T-helper 2 cell treated with Interferon-gamma antibody and Interleukin-4, amounts not matched to agents 100 ng/mL and 5 ng/mL, for 36 hours (primary cell): ENCODE results near the gene PCDHGA11. TPM values are rescaled to one million over a fixed set of nuclear protein-coding genes. Genes with fewer than 3 reads are reported as not detected.
"Not testable (repeated sequence)": the region's sequence is repeated elsewhere in the genome, so short reads cannot be mapped to it uniquely, and the experiment has no call there.

Source experiments
- intact Hi-C: fragments of 100-400 bp; cut with micrococcal nuclease; formaldehyde crosslinking; loops from one replicate; pipeline ENCODE4 v1.15.1; 2023
- total RNA-seq: library from RNA; stranded (reverse); gene quantifications from 2 replicates; pipeline ENCODE4 v1.2.3, GENCODE V29; 2022

Gene PCDHGA11
- total RNA-seq, 1 donor from 2014 or later: 0.25 TPM

DNA sequence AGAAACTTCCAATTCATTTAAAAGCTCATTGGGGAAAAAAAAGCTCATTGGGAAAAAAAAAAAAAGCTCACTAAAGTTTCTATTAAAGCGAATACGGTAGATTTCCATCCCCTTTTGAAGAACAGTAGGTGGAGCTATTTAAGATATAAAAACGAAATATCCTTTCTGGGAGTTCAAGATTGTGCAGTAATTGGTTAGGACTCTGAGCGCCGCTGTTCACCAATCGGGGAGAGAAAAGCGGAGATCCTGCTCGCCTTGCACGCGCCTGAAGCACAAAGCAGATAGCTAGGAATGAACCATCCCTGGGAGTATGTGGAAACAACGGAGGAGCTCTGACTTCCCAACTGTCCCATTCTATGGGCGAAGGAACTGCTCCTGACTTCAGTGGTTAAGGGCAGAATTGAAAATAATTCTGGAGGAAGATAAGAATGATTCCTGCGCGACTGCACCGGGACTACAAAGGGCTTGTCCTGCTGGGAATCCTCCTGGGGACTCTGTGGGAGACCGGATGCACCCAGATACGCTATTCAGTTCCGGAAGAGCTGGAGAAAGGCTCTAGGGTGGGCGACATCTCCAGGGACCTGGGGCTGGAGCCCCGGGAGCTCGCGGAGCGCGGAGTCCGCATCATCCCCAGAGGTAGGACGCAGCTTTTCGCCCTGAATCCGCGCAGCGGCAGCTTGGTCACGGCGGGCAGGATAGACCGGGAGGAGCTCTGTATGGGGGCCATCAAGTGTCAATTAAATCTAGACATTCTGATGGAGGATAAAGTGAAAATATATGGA, 9.7 kb downstream of the PCDHGA11 start, which contains the start of gene PCDHGA12:
TSS of gene PCDHGA12 (plus strand) at position 176 of the 782 bp plus-strand sequence. CDS start at position 429, 253 bp downstream.
- intact Hi-C loops: no loop called here

- intact Hi-C loops: no loop called here
Observed at GRCh38 chr5:141431286-141431685, 10.4 kb downstream of the PCDHGA11 start.

GRCh38 chr5:141432308-141432707, 11.5 kb downstream of the PCDHGA11 start:
- intact Hi-C loops: not testable (repeated sequence)

DNA sequence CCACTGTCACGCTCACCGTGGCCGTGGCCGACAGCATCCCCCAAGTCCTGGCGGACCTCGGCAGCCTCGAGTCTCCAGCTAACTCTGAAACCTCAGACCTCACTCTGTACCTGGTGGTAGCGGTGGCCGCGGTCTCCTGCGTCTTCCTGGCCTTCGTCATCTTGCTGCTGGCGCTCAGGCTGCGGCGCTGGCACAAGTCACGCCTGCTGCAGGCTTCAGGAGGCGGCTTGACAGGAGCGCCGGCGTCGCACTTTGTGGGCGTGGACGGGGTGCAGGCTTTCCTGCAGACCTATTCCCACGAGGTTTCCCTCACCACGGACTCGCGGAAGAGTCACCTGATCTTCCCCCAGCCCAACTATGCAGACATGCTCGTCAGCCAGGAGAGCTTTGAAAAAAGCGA, 11.9 kb downstream of the PCDHGA11 start:
- intact Hi-C loops: not testable (repeated sequence)

DNA sequence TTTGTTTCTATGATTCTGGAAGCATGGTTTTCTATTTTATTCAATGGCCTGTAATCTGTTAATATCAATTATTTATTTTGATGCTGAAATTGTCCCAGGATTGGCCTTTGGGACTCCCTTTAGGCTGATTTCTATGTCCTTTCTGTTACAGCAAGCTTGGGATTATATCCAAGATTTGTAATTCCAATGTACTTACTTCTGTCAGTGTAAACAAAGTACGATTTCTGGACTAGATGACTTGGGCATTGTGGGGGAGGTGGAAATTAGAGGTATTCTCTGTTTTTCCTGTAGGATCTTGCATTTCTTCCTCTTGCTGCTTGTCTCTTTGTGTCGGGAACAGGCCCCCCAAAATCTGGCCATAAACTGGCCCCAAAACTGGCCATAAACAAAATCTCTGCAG, 13.2 kb downstream of the PCDHGA11 start:
- intact Hi-C loops: no loop called here

GRCh38 chr5:141437221-141437620, 16.4 kb downstream of the PCDHGA11 start:
- intact Hi-C loops: no loop called here

- intact Hi-C loops: no loop called here
Observed at GRCh38 chr5:141439411-141440141, 18.7 kb downstream of the PCDHGA11 start.

DNA sequence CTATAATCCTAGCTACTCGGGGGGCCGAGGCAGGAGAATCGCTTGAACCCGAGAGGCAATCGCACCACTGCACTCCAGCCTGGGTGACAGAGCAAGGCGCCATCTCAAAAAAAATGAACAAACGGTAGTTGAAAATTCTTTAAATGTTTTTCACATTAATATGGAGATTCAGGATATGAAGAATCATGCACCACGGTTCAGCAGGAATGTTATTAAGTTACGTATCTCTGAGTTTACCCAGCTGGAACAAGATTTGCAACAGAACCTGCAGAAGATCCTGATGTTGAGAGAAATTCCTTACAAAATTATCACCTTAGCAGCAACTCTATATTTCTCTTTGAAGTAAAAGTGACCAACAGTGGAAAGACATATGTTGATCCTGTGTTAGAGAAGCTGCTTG, 19.5 kb downstream of the PCDHGA11 start:
- intact Hi-C loops: no loop called here

- intact Hi-C loops: no loop called here
Observed at GRCh38 chr5:141441571-141442170, 20.8 kb downstream of the PCDHGA11 start.

- intact Hi-C loops: no loop called here
Observed at GRCh38 chr5:141465351-141465750, 44.5 kb downstream of the PCDHGA11 start.

Other genes with a start within 250 kb of the PCDHGA11 start
- not detected in 2 replicates for gene PCDHB7, start 248.4 kb upstream of the PCDHGA11 start, total RNA-seq
- not detected in 2 replicates for gene PCDHB8, start 243.3 kb upstream of the PCDHGA11 start, total RNA-seq
- not detected in 2 replicates for gene PCDHB16, start 238.7 kb upstream of the PCDHGA11 start, total RNA-seq
- gene PCDHB9, start 233.9 kb upstream of the PCDHGA11 start, total RNA-seq: not detected in 2 replicates
- gene PCDHB10, start 228.7 kb upstream of the PCDHGA11 start, total RNA-seq: not detected in 2 replicates
- gene PCDHB11, start 221.4 kb upstream of the PCDHGA11 start, total RNA-seq: not detected in 2 replicates
- gene PCDHB12, start 212.3 kb upstream of the PCDHGA11 start, total RNA-seq: not detected in 2 replicates
- not detected in 2 replicates for gene PCDHB13, start 207.1 kb upstream of the PCDHGA11 start, total RNA-seq
- not detected in 2 replicates for gene PCDHB14, start 197.7 kb upstream of the PCDHGA11 start, total RNA-seq
- gene PCDHB15, start 175.7 kb upstream of the PCDHGA11 start, total RNA-seq: not detected in 2 replicates
- 0.25 and 0.59 TPM in 2 replicates for gene SLC25A2, start 117.0 kb upstream of the PCDHGA11 start, total RNA-seq
- 60.8 and 64.9 TPM in 2 replicates for gene TAF7, start 100.3 kb upstream of the PCDHGA11 start, total RNA-seq
- 0.09 TPM in 2 replicates for gene PCDHGA1, start 90.5 kb upstream of the PCDHGA11 start, total RNA-seq
- gene PCDHGA2, start 82.3 kb upstream of the PCDHGA11 start, total RNA-seq: 0.14 and 0.23 TPM in 2 replicates
- gene PCDHGA3, start 77.2 kb upstream of the PCDHGA11 start, total RNA-seq: 0.23 and 0.34 TPM in 2 replicates
- gene PCDHGB1, start 71.0 kb upstream of the PCDHGA11 start, total RNA-seq: 0.18 and 0.20 TPM in 2 replicates
- 0.43 and 0.45 TPM in 2 replicates for gene PCDHGA4, start 66.0 kb upstream of the PCDHGA11 start, total RNA-seq
- 0.93 and 1.0 TPM in 2 replicates for gene PCDHGB2, start 61.1 kb upstream of the PCDHGA11 start, total RNA-seq
- 0.41 and 0.55 TPM in 2 replicates for gene PCDHGA5, start 56.9 kb upstream of the PCDHGA11 start, total RNA-seq
- 0.59 and 0.93 TPM in 2 replicates for gene PCDHGB3, start 50.8 kb upstream of the PCDHGA11 start, total RNA-seq
- gene PCDHGA6, start 47.2 kb upstream of the PCDHGA11 start, total RNA-seq: 0.57 and 0.70 TPM in 2 replicates
- gene PCDHGA7, start 38.3 kb upstream of the PCDHGA11 start, total RNA-seq: 0.30 TPM in 2 replicates
- 0.18 and 0.23 TPM in 2 replicates for gene PCDHGB4, start 33.4 kb upstream of the PCDHGA11 start, total RNA-seq
- gene PCDHGA8, start 28.4 kb upstream of the PCDHGA11 start, total RNA-seq: 0.18 TPM in 2 replicates
- 0.55 and 0.61 TPM in 2 replicates for gene PCDHGB5, start 23.1 kb upstream of the PCDHGA11 start, total RNA-seq
- gene PCDHGA9, start 18.3 kb upstream of the PCDHGA11 start, total RNA-seq: 0.25 and 0.34 TPM in 2 replicates
- gene PCDHGB6, start 13.0 kb upstream of the PCDHGA11 start, total RNA-seq: 0.25 and 0.41 TPM in 2 replicates
- gene PCDHGA10, start 8.1 kb upstream of the PCDHGA11 start, total RNA-seq: 0.34 and 0.41 TPM in 2 replicates
- 0.20 and 0.39 TPM in 2 replicates for gene PCDHGB7, start 3.4 kb upstream of the PCDHGA11 start, total RNA-seq
- gene PCDHGA12, start 9.5 kb downstream of the PCDHGA11 start, total RNA-seq: 0.16 and 0.18 TPM in 2 replicates
- 0.07 and 0.18 TPM in 2 replicates for gene PCDHGC3, start 54.9 kb downstream of the PCDHGA11 start, total RNA-seq
- gene PCDHGC4, start 64.0 kb downstream of the PCDHGA11 start, total RNA-seq: 0.05 TPM in 1 of 2 replicates, not detected in the other
- gene PCDHGC5, start 68.0 kb downstream of the PCDHGA11 start, total RNA-seq: not detected in 2 replicates
- gene DIAPH1, start 197.9 kb downstream of the PCDHGA11 start, total RNA-seq: 289 and 299 TPM in 2 replicates
- 80.8 and 85.3 TPM in 2 replicates for gene HDAC3, start 215.8 kb downstream of the PCDHGA11 start, total RNA-seq
- gene RELL2, start 215.9 kb downstream of the PCDHGA11 start, total RNA-seq: 20.1 and 21.1 TPM in 2 replicates
- gene FCHSD1, start 230.4 kb downstream of the PCDHGA11 start, total RNA-seq: 55.1 and 55.6 TPM in 2 replicates